ENCODE data around the gene UNC45A.

UNC45A gene

GRCh38 chr15:90988296-90988695 is 53.2 kb downstream of the UNC45A start:
- Histone ChIP-seq H3K4me1 (no peaks in the 10 kb centered on the region), H3K27me3 (ENCODE audit: control insufficient read depth, insufficient read depth, low read length) (no peaks in the 10 kb centered on the region), H3K36me3 (ENCODE audit: control insufficient read depth, insufficient read depth, low read length) (no peaks in the 10 kb centered on the region), H3K9ac (no peak overlapping the region), H3K9me3 (ENCODE audit: control insufficient read depth, low read length) (no peaks in the 10 kb centered on the region), H3K4me2 (ENCODE audit: low read length) (no peak overlapping the region), H3K27ac (no peak overlapping the region), H3K4me3 (ENCODE audit: low read depth, low read length) (no peak overlapping the region), H2AFZ (no peak overlapping the region), H3K79me2 (no peaks in the 10 kb centered on the region)
- TF ChIP-seq, protein P1, sequence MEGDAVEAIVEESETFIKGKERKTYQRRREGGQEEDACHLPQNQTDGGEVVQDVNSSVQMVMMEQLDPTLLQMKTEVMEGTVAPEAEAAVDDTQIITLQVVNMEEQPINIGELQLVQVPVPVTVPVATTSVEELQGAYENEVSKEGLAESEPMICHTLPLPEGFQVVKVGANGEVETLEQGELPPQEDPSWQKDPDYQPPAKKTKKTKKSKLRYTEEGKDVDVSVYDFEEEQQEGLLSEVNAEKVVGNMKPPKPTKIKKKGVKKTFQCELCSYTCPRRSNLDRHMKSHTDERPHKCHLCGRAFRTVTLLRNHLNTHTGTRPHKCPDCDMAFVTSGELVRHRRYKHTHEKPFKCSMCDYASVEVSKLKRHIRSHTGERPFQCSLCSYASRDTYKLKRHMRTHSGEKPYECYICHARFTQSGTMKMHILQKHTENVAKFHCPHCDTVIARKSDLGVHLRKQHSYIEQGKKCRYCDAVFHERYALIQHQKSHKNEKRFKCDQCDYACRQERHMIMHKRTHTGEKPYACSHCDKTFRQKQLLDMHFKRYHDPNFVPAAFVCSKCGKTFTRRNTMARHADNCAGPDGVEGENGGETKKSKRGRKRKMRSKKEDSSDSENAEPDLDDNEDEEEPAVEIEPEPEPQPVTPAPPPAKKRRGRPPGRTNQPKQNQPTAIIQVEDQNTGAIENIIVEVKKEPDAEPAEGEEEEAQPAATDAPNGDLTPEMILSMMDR (IDR thresholded peaks at IDR 0.05), result no peak

DNA sequence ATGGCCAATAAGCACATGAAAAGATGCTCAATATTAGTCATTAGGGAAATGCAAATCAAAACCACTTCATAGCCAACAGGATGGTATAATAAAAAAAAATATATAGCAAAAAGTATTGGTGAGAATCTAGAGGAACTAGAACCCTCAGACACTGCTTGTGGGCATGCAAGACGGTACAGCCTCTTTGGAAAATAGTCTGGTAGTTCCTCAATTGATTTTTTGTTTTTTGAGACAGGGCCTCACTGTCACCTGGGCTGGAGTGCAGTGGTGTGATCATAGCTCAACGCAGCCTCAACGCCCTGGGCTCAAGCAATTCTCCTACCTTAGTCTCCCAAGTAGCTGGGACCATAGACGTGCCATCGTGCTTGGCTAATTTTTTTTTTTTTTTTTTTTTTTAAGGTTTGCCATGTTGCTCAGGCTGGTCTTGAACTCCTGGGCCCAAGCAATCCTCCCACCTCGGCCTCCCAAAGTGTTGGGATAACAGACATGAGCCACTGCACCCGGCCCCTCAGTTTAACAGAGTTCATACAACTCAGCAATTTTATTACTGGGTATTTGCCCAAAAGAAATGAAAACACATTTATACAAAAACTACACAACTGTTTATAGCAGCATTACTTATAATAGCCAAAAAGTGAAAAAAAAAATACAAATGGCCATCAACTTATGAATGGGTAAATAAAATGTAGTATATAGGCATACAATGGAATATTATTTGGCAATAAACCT is 54.1 kb downstream of the UNC45A start:
- Histone ChIP-seq H3K27me3 (ENCODE audit: control insufficient read depth, insufficient read depth, low read length) (no peaks in the 10 kb centered on the region), H3K79me2 (no peaks in the 10 kb centered on the region), H3K36me3 (ENCODE audit: control insufficient read depth, insufficient read depth, low read length) (no peaks in the 10 kb centered on the region), H3K27ac (no peak overlapping the region), H2AFZ (no peak overlapping the region), H3K4me3 (ENCODE audit: low read depth, low read length) (no peak overlapping the region), H3K9me3 (ENCODE audit: control insufficient read depth, low read length) (no peaks in the 10 kb centered on the region), H3K9ac (no peak overlapping the region), H3K4me2 (ENCODE audit: low read length) (no peak overlapping the region), H3K4me1 (no peaks in the 10 kb centered on the region)
- TF ChIP-seq, protein P1 (IDR thresholded peaks at IDR 0.05), result no peak

DNA sequence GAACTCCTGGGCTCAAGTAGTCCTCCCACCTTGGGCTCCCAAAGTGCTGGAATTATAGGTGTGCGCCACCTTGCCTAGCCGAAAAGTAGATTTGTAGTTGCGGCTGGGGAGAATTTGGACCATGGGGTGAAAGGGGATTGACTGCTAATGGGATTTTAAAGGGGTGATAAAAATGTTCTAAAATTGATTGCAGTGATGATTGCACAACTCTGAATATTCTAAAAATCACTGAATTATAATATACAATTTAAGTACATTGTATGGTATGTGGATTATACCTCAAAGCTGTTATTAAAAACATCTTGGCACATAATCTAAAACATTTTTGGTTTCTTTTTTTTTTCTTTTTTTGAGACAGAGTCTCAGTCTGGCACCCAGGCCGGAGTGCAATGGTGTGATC is 55.4 kb downstream of the UNC45A start:
- Histone ChIP-seq H3K4me1 (no peaks in the 10 kb centered on the region), H3K36me3 (ENCODE audit: control insufficient read depth, insufficient read depth, low read length) (no peaks in the 10 kb centered on the region), H3K9ac (no peak overlapping the region), H2AFZ (no peak overlapping the region), H3K4me2 (ENCODE audit: low read length) (no peak overlapping the region), H3K9me3 (ENCODE audit: control insufficient read depth, low read length) (no peaks in the 10 kb centered on the region), H3K4me3 (ENCODE audit: low read depth, low read length) (no peak overlapping the region), H3K27ac (no peak overlapping the region), H3K27me3 (ENCODE audit: control insufficient read depth, insufficient read depth, low read length) (no peaks in the 10 kb centered on the region), H3K79me2 (no peaks in the 10 kb centered on the region)
- TF ChIP-seq, protein P1 (IDR thresholded peaks at IDR 0.05), result no peak

DNA sequence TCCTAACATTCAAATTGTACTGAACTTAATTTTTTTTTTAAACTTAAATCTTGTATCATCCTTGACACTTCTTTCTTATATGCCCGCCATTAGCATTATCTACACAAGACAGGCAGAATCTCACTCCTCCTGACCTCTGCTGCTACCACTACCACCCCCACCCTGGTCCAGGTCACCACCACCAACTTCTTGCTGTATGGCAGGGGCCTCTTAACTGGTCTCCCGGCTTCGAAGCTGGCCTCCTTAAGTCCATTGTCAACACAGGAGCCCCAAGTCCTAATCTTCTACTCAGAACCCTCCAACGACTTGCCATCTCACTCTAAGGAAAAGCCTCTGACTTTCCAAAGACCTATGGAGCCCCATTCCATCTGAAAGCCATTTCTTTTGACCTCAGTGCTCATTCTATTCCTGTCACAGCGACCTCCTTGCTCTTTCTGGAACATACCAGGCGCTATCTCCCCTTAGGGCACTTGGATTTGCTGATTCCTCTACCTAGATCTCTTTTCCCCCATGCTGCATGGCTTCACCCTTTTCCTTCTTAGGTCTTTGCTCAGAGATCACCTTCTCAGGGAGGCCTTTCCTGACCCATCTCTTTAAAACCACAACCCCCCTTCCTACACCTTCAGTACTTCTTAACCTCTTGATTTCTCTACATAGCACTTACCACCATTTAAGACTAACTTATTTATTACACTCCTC is 56.7 kb downstream of the UNC45A start:
- Histone ChIP-seq H3K27ac (no peak overlapping the region), H3K9me3 (ENCODE audit: control insufficient read depth, low read length) (no peaks in the 10 kb centered on the region), H3K4me1 (no peaks in the 10 kb centered on the region), H3K4me2 (ENCODE audit: low read length) (no peak overlapping the region), H3K4me3 (ENCODE audit: low read depth, low read length) (no peak overlapping the region), H3K79me2 (no peaks in the 10 kb centered on the region), H3K9ac (no peak overlapping the region), H2AFZ (no peak overlapping the region), H3K36me3 (ENCODE audit: control insufficient read depth, insufficient read depth, low read length) (no peaks in the 10 kb centered on the region), H3K27me3 (ENCODE audit: control insufficient read depth, insufficient read depth, low read length) (no peaks in the 10 kb centered on the region)
- TF ChIP-seq, protein P1 (IDR thresholded peaks at IDR 0.05), result no peak
